22Rv1 (cell line): ENCODE results near the gene GTF2I.

ENCODE experiments used
- ZFX ChIP-seq: fragments of 450-650 bp; IDR thresholded peaks from 2 replicates; pipeline ENCODE4 v1.6.1; 2017; ENCODE audit warnings: antibody characterized with exemption, borderline replicate concordance
- TF ChIP-seq, protein P1 (sequence below): fragments of 450-650 bp; IDR thresholded peaks from 2 replicates; pipeline ENCODE4 v1.5.1; 2017; ENCODE audit warnings: mild to moderate bottlenecking

DNA sequence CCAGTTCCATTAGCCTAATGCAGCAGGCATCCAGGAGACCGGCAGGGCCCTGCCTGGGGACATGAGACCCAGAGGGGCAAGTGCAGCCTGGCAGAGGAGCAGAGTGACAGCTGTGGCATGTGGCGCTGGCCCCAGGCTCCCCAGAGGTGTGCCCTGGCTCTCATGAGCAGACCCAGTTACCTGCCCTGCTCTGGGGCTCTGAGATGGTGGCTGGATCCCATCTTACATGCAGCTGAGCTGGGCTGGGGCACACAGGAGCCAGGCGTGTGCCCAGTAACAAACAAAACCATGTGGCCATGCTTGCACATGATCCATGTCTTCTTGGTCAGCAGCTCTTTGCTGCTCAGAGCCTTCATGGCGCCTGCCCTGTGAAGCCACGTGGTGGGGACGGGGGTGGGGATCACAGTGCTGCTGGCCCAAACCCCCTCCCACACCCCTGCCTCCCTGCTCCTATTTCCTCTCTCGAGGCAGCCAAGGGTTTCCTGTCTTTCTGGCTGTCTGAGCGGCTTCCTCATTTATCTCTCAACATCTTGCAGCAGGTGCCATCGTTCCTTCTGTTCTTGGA is 40.3 kb upstream of the GTF2I start:
- TF ChIP-seq, protein P1, sequence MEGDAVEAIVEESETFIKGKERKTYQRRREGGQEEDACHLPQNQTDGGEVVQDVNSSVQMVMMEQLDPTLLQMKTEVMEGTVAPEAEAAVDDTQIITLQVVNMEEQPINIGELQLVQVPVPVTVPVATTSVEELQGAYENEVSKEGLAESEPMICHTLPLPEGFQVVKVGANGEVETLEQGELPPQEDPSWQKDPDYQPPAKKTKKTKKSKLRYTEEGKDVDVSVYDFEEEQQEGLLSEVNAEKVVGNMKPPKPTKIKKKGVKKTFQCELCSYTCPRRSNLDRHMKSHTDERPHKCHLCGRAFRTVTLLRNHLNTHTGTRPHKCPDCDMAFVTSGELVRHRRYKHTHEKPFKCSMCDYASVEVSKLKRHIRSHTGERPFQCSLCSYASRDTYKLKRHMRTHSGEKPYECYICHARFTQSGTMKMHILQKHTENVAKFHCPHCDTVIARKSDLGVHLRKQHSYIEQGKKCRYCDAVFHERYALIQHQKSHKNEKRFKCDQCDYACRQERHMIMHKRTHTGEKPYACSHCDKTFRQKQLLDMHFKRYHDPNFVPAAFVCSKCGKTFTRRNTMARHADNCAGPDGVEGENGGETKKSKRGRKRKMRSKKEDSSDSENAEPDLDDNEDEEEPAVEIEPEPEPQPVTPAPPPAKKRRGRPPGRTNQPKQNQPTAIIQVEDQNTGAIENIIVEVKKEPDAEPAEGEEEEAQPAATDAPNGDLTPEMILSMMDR, result no peak
- no peak for TF ChIP-seq ZFX
